CD8-positive, alpha-beta memory T cell (primary cell): ENCODE measurements around the gene IFNA17. TPM values are rescaled to one million over a fixed set of nuclear protein-coding genes. Genes with fewer than 3 reads are reported as not detected.
"Not testable (repeated sequence)": the region's sequence is repeated elsewhere in the genome, so short reads cannot be mapped to it uniquely, and the experiment has no call there.

Experiments used
- CTCF ChIA-PET: fragments of 350-600 bp; sonication (Branson Sonifier 250); formaldehyde crosslinking; loops from one replicate; lab custom pipeline; 2021; ENCODE audit warnings: antibody characterized with exemption; lab: Charles Lee
- POLR2A ChIA-PET: fragments of 350-600 bp; sonication (Branson Sonifier 250); formaldehyde crosslinking; loops from one replicate; lab custom pipeline; 2021; ENCODE audit warnings: antibody characterized with exemption; lab: Charles Lee
- DNase-seq, 5 donors: peaks; one replicate each; pipeline versions ENCODE4 v3.0.0 to v3.0.0-alpha.2; 2020 to 2022; ENCODE audit warnings: mixed read lengths in 1 of 5
- H3K27ac ChIP-seq: one replicate; pipeline ENCODE4 v1.7.0; 2013; ENCODE audit warnings: low read depth, mild to moderate bottlenecking, low read length, moderate library complexity
- H3K27me3 ChIP-seq: 2 replicates; pipeline ENCODE4 v1.7.0; 2013; ENCODE audit warnings: low read length, mild to moderate bottlenecking; ENCODE audit not compliant: insufficient read depth, poor library complexity, severe bottlenecking
- H3K36me3 ChIP-seq: 2 replicates; pipeline ENCODE4 v1.7.0; 2013; ENCODE audit warnings: mild to moderate bottlenecking, low read length, moderate library complexity; ENCODE audit not compliant: insufficient read depth
- H3K4me1 ChIP-seq: 2 replicates; pipeline ENCODE4 v1.7.0; 2013; ENCODE audit warnings: mild to moderate bottlenecking, low read length, moderate library complexity; ENCODE audit not compliant: insufficient read depth
- H3K4me3 ChIP-seq: 2 replicates; pipeline ENCODE4 v1.7.0; 2013; ENCODE audit warnings: mild to moderate bottlenecking, low read length
- H3K9me3 ChIP-seq: 2 replicates; pipeline ENCODE4 v1.7.0; 2013; ENCODE audit warnings: mild to moderate bottlenecking, low read length
- H3K27ac Mint-ChIP-seq, 8 donors: one replicate each; pipeline ENCODE4 v1.8.0; 2020 to 2021; ENCODE audit warnings: mixed read lengths in 8 of 8, mild to moderate bottlenecking in 6 of 8, inconsistent platforms in 3 of 8, moderate library complexity in 3 of 8
- H3K27me3 Mint-ChIP-seq, 2 donors: one replicate each; pipeline ENCODE4 v1.8.0; 2020 to 2021; ENCODE audit warnings: mixed read lengths in 2 of 2, mild to moderate bottlenecking in 1 of 2, moderate library complexity in 1 of 2
- H3K36me3 Mint-ChIP-seq, 3 donors: one replicate each; pipeline ENCODE4 v1.8.0; 2020 to 2021; ENCODE audit warnings: mixed read lengths in 3 of 3, inconsistent platforms in 1 of 3, mild to moderate bottlenecking in 1 of 3
- H3K4me1 Mint-ChIP-seq, 3 donors: one replicate each; pipeline ENCODE4 v1.8.0; 2020 to 2021; ENCODE audit warnings: mixed read lengths in 3 of 3, inconsistent platforms in 1 of 3, mild to moderate bottlenecking in 1 of 3
- H3K4me3 Mint-ChIP-seq, 7 donors: one replicate each; pipeline ENCODE4 v1.8.0; 2020 to 2021; ENCODE audit warnings: mixed read lengths in 7 of 7, mild to moderate bottlenecking in 6 of 7, moderate library complexity in 4 of 7, inconsistent platforms in 2 of 7
- H3K9me3 Mint-ChIP-seq, 5 donors: one replicate each; pipeline ENCODE4 v1.8.0; 2020 to 2022; ENCODE audit warnings: mixed read lengths in 5 of 5, mild to moderate bottlenecking in 3 of 5, moderate library complexity in 2 of 5, inconsistent platforms in 1 of 5
- polyA plus RNA-seq: library from polyadenylated mRNA; unstranded; fragments of 300-500 nt; fragmentation: Illumina TruSeq; gene quantifications from one replicate; pipeline ENCODE4 v1.2.3, GENCODE V29; 2021
- total RNA-seq, 2 experiments: library from RNA; stranded (reverse); gene quantifications; one replicate each; pipeline ENCODE4 v1.2.3, GENCODE V29; 2021

IFNA17 gene
- total and polyA plus RNA-seq, 3 experiments from 2014 or later, result not detected

DNA sequence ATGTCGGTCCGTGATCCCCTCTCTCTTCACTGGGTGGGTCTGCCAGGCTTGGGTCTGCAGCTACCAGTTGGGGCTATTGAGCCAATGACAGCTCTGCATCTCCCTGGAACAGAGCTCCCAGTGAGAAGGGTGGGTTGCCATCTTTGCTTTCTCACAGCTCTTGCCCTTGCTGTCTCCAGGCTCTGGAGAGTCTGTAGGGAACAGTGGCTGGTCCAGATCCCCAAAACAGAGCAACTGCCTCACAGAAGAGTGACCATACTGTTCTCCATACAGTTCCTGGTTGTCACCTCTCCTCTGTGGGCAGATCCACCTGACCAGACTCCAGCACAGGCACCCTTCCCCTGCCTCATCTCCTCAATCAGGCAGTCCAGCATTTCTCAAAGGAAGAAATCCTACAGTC is 5.2 kb upstream of the IFNA17 start:
- Mint-ChIP-seq H3K4me3 (no peak overlapping the region), H3K27me3 (peaks cover 9 to 12% of the 10 kb centered on the region in 2 donors), H3K4me1 (peaks cover 9 to 13% (median 12%) of the 10 kb centered on the region in 3 donors), H3K27ac (no peak overlapping the region), H3K9me3 (no peaks in the 10 kb centered on the region), H3K36me3 (no peaks in the 10 kb centered on the region)
- Histone ChIP-seq H3K36me3 (no peaks in the 10 kb centered on the region), H3K4me3 (no peak overlapping the region), H3K27me3 (no peaks in the 10 kb centered on the region), H3K9me3 (no peaks in the 10 kb centered on the region), H3K4me1 (peaks cover 5% of the 10 kb centered on the region), H3K27ac (no peak overlapping the region)
- POLR2A ChIA-PET, result no interaction called here
- CTCF ChIA-PET, result no interaction called here
- DNase-seq, result no peak

DNA sequence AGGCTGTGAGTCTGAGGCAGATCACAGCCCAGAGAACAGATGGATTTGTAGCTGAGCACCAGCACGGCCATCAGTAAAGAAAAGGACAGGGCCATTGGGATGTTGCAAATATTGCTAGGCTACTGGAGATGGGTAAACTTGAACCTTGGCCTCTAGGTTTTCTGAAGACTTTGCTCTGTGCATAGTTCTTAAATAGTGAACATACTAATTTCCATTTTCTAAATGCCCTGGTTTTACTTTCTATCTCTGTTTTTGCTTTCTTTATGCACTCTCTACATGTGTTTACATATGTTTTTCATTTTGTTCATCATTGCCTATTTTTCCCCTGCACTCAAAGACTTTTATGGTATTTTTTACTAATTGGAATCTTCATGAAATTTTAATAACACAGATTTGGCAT is 10.8 kb downstream of the IFNA17 start, which contains the start of gene IFNA16:
IFNA16 (minus strand) TSS at position 101 of the 400 bp plus-strand sequence; CDS start at position 95, 6 bp downstream.
- H3K9me3 ChIP-seq, H3K27ac ChIP-seq, H3K4me1 Mint-ChIP-seq, H3K36me3 Mint-ChIP-seq, POLR2A ChIA-PET, H3K4me3 ChIP-seq, H3K27me3 ChIP-seq, H3K27ac Mint-ChIP-seq, CTCF ChIA-PET, H3K9me3 Mint-ChIP-seq, H3K4me1 ChIP-seq, H3K4me3 Mint-ChIP-seq, DNase-seq, H3K36me3 ChIP-seq: not testable (repeated sequence)
- H3K27me3 Mint-ChIP-seq, result peaks cover 15 to 57% of the 10 kb centered on the region in 2 donors

DNA sequence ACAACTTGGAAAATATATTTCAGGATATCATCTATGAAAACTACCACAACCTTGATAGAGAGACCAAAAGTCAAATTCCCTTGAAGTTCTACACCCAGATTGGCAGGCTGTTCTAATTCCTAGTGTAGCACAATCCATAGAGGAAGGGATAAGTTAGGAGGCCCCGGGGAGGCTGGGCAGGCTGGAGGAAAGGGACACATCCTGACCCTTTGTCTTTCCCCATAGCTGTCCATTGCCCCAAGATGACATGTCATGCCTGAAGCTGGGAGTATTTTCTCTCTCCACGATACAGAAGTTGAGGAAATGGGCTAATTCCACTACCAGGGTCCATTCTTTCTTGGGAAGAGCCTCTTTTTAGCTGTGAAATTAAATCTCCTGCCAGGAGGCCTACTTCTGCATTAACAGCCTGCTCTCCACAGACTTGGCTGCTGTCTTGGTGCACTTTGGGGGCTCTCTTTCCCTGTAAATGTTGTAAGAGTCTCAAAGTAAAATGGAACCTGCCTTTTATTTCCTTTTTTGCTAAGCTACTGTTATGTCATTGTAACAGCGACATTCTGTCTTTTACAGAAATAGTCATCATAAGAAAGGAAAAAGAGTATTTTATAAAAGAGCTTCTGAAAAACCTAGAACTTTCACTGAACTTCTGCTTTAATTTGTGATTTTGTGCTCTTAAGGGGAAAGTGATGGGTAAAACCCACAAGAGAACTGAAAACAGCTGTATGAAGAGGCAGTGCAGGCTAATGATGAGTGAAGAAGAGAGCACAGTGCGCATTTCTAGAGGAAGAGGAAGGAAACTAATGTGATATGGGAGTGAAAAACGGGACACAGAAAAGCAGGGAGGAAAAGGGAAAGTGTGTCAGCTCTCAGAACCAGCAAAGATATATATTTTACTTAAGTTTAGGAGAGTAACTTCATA is 14.4 kb downstream of the IFNA17 start:
- H3K9me3 Mint-ChIP-seq, H3K4me3 ChIP-seq, H3K4me1 Mint-ChIP-seq, H3K27ac ChIP-seq, H3K4me1 ChIP-seq, H3K36me3 Mint-ChIP-seq, H3K9me3 ChIP-seq, POLR2A ChIA-PET, DNase-seq, H3K27me3 ChIP-seq, H3K27ac Mint-ChIP-seq, H3K36me3 ChIP-seq: not testable (repeated sequence)
- peaks cover 3 to 30% of the 10 kb centered on the region in 2 donors for H3K27me3 Mint-ChIP-seq
- H3K4me3 Mint-ChIP-seq, result peak overlapping the region in 4 of 7 donors; percentile 25 to 64 (median 38)
- CTCF ChIA-PET, result interaction anchor here (1.3 to 2.8 kb wide), 2 partner anchors 18 to 60 kb away, joined by 3 to 10 read pairs; no protein-coding TSS in a partner anchor

- H3K9me3 ChIP-seq, H3K4me1 Mint-ChIP-seq, H3K36me3 Mint-ChIP-seq, H3K27ac Mint-ChIP-seq, H3K4me3 Mint-ChIP-seq, DNase-seq, H3K4me3 ChIP-seq, POLR2A ChIA-PET, H3K27me3 ChIP-seq, H3K4me1 ChIP-seq, H3K9me3 Mint-ChIP-seq, H3K36me3 ChIP-seq, H3K27ac ChIP-seq: not testable (repeated sequence)
- CTCF ChIA-PET, result interaction anchor here (1.3 to 2.8 kb wide), 2 partner anchors 17 to 58 kb away, joined by 3 to 10 read pairs; no protein-coding TSS in a partner anchor
- peaks cover 4 to 20% of the 10 kb centered on the region in 2 donors for H3K27me3 Mint-ChIP-seq
Measured at GRCh38 chr9:21212160-21212559, 15.9 kb downstream of the IFNA17 start.

GRCh38 chr9:21210782-21211181 is 17.2 kb downstream of the IFNA17 start:
- H3K9me3 ChIP-seq, POLR2A ChIA-PET, H3K4me1 Mint-ChIP-seq, H3K4me3 ChIP-seq, H3K4me3 Mint-ChIP-seq, H3K27ac Mint-ChIP-seq, H3K36me3 ChIP-seq, H3K36me3 Mint-ChIP-seq, H3K9me3 Mint-ChIP-seq, H3K4me1 ChIP-seq, H3K27me3 ChIP-seq, DNase-seq, H3K27ac ChIP-seq: not testable (repeated sequence)
- peaks cover 5 to 13% of the 10 kb centered on the region in 2 donors for H3K27me3 Mint-ChIP-seq
- CTCF ChIA-PET, result interaction anchor here (1.3 kb wide), 1 partner anchor 27 kb away, joined by 3 read pairs; no protein-coding TSS in a partner anchor

- H3K4me1 ChIP-seq, result no peaks in the 10 kb centered on the region
- H3K4me3 ChIP-seq, result no peak overlapping the region
- Mint-ChIP-seq H3K9me3 (no peaks in the 10 kb centered on the region), H3K4me1 (no peaks in the 10 kb centered on the region), H3K27ac (no peak overlapping the region), H3K36me3 (no peaks in the 10 kb centered on the region), H3K27me3 (peaks cover 5 to 13% of the 10 kb centered on the region in 2 donors), H3K4me3 (no peak overlapping the region)
- no peak for DNase-seq
- H3K27ac ChIP-seq, result no peak overlapping the region
- no peaks in the 10 kb centered on the region for H3K27me3 ChIP-seq
- H3K36me3 ChIP-seq, result no peaks in the 10 kb centered on the region
- CTCF ChIA-PET, result interaction anchor here (1.3 kb wide), 1 partner anchor 27 kb away, joined by 3 read pairs; no protein-coding TSS in a partner anchor
- no peaks in the 10 kb centered on the region for H3K9me3 ChIP-seq
- POLR2A ChIA-PET, result no interaction called here
Measured at GRCh38 chr9:21210311-21210710, 17.7 kb downstream of the IFNA17 start.

DNA sequence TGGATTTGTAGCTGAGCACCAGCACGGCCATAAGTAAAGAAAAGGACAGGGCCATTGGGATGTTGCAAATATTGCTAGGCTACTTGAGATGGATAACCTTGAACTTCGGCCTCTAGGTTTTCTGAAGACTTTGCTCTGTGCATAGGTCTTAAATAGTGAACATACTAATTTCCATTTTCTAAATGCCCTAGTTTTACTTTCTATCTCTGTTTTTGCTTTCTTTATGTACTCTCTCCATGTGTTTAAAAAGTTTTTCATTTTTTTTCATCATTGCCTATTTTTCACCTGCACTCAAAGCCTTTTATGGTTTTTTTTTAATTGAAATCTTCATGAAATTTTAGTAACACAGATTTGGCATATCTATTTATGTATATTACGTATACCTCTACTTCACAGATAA is 21.0 kb downstream of the IFNA17 start, which contains the start of gene IFNA10:
IFNA10 (minus strand) TSS at position 101 of the 400 bp plus-strand sequence; CDS start at position 55, 46 bp downstream.
- H3K4me3 ChIP-seq, H3K9me3 ChIP-seq, H3K4me1 Mint-ChIP-seq, H3K27ac ChIP-seq, H3K36me3 Mint-ChIP-seq, H3K36me3 ChIP-seq, POLR2A ChIA-PET, CTCF ChIA-PET, H3K9me3 Mint-ChIP-seq, H3K27ac Mint-ChIP-seq, DNase-seq, H3K4me1 ChIP-seq, H3K27me3 ChIP-seq: not testable (repeated sequence)
- peak within 1 kb of the TSS in 1 of 7 donors; percentile 43 for H3K4me3 Mint-ChIP-seq
- H3K27me3 Mint-ChIP-seq, result peaks cover 13 to 20% of the 10 kb centered on the region in 2 donors

DNA sequence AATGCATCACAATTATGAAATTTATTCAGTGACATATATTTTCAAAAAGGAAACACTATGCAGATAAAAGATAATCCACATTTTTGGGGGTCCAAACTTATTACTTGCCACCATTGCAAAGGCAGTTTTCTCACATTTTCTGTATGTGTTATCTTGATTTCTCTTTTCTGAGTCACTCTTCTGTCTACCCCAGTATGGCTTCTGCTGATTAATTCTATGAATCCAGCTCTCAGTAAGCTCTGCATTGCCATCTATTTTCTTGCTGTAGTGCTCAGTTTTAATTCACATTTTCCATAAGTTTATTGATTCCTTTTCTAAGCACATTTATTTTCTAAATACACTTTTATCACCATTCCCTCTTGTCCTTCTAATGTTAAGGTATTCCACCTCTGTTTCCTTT is 22.8 kb downstream of the IFNA17 start:
- ChIA-PET POLR2A (no interaction called here), CTCF (no interaction called here)
- DNase-seq, result no peak
- Histone ChIP-seq H3K4me3 (no peak overlapping the region), H3K36me3 (no peaks in the 10 kb centered on the region), H3K27me3 (no peaks in the 10 kb centered on the region), H3K9me3 (no peaks in the 10 kb centered on the region), H3K27ac (no peak overlapping the region), H3K4me1 (no peaks in the 10 kb centered on the region)
- Mint-ChIP-seq H3K36me3 (no peaks in the 10 kb centered on the region), H3K27ac (no peak overlapping the region), H3K27me3 (peaks cover 18 to 34% of the 10 kb centered on the region in 2 donors), H3K9me3 (peaks cover 0 to 3% (median 2%) of the 10 kb centered on the region in 5 donors), H3K4me1 (no peaks in the 10 kb centered on the region), H3K4me3 (no peak overlapping the region)
